HG03378 (cell line): ENCODE results near the gene MRPL34.
"Not testable (repeated sequence)": the region's sequence is repeated elsewhere in the genome, so short reads cannot be mapped to it uniquely, and the experiment has no call there.

Source experiments
- ATAC-seq: cut with Tn5 transposase; IDR thresholded peaks from one replicate; pipeline ENCODE4 v1.9.1; 2021; ENCODE audit warnings: mild to moderate bottlenecking, moderate library complexity; ENCODE audit not compliant: unreplicated experiment

MRPL34 gene

GRCh38 chr19:17285415-17286135 is 20.1 kb upstream of the MRPL34 start:
- ATAC-seq: no peak

GRCh38 chr19:17286263-17286662 is 19.4 kb upstream of the MRPL34 start:
- no peak for ATAC-seq

GRCh38 chr19:17286752-17287151 is 18.9 kb upstream of the MRPL34 start:
- ATAC-seq: no peak

- ATAC-seq: no peak
These were observed 16.2 kb upstream of the MRPL34 start for GRCh38 chr19:17289489-17289888.

GRCh38 chr19:17292301-17293074 is 13.2 kb upstream of the MRPL34 start:
- no peak for ATAC-seq

- no peak for ATAC-seq
These were observed 12.1 kb upstream of the MRPL34 start for GRCh38 chr19:17293605-17294004.

- no peak for ATAC-seq
These were observed 11.4 kb upstream of the MRPL34 start for GRCh38 chr19:17294051-17294891.

- ATAC-seq: not testable (repeated sequence)
These were observed 10.1 kb upstream of the MRPL34 start for GRCh38 chr19:17295551-17295950.

GRCh38 chr19:17296273-17296672 is 9.4 kb upstream of the MRPL34 start:
- ATAC-seq: no peak

GRCh38 chr19:17296976-17297375 is 8.7 kb upstream of the MRPL34 start:
- no peak for ATAC-seq

- no peak for ATAC-seq
These were observed 4.6 kb upstream of the MRPL34 start for GRCh38 chr19:17300992-17301619.

- no peak for ATAC-seq
These were observed 3.1 kb upstream of the MRPL34 start for GRCh38 chr19:17302391-17303166.

GRCh38 chr19:17303167-17303939 is 2.3 kb upstream of the MRPL34 start, which contains the start of gene ABHD8:
Gene ABHD8, minus strand, starts transcription at chr19:17303425. Its CDS starts 1,809 bp downstream, at chr19:17301616.
- no peak for ATAC-seq

- ATAC-seq: no peak
These were observed 1.8 kb upstream of the MRPL34 start for GRCh38 chr19:17303940-17304267.

- no peak for ATAC-seq
These were observed 1.1 kb upstream of the MRPL34 start for GRCh38 chr19:17304386-17305215.

GRCh38 chr19:17305216-17305516 is 506 bp upstream of the MRPL34 start:
- no peak for ATAC-seq

GRCh38 chr19:17306285-17306714 is 628 bp downstream of the MRPL34 start:
- ATAC-seq: no peak

- no peak for ATAC-seq
These were observed 2.3 kb downstream of the MRPL34 start for GRCh38 chr19:17307876-17308377.
